ENCODE results near the gene METAP1D.

METAP1D gene

GRCh38 chr2:172093416-172094293 lies 93.9 kb downstream of the METAP1D start:
- DNase-seq, result peak; percentile 43

- DNase-seq, result no peak
Measured at GRCh38 chr2:172094294-172095145, 94.8 kb downstream of the METAP1D start.

- peak; percentile 74 for DNase-seq
Measured at GRCh38 chr2:172095146-172095904, 95.6 kb downstream of the METAP1D start.

GRCh38 chr2:172095905-172096625 lies 96.3 kb downstream of the METAP1D start:
- DNase-seq, result peak; percentile 56

- DNase-seq, result peak; percentile 62
Measured at GRCh38 chr2:172096626-172097547, 97.1 kb downstream of the METAP1D start.

GRCh38 chr2:172097557-172098131 lies 97.9 kb downstream of the METAP1D start:
- no peak for DNase-seq

GRCh38 chr2:172098287-172098649 lies 98.5 kb downstream of the METAP1D start:
- DNase-seq, result no peak

- peak; percentile 67 for DNase-seq
Measured at GRCh38 chr2:172098650-172099471, 99.1 kb downstream of the METAP1D start.

- no peak for DNase-seq
Measured at GRCh38 chr2:172099472-172100079, 99.8 kb downstream of the METAP1D start.

- DNase-seq, result no peak
Measured at GRCh38 chr2:172100080-172100934, 100.6 kb downstream of the METAP1D start.

GRCh38 chr2:172100935-172101820 lies 101.4 kb downstream of the METAP1D start:
- peak; percentile 52 for DNase-seq

GRCh38 chr2:172101821-172102390 lies 102.2 kb downstream of the METAP1D start:
- DNase-seq, result peak; percentile 50

GRCh38 chr2:172102391-172103359 lies 102.9 kb downstream of the METAP1D start, which contains the start of gene DLX2:
Gene DLX2, minus strand, starts transcription at chr2:172102900. Its CDS starts 362 bp downstream, at chr2:172102538.
- peak; percentile 87 for DNase-seq

GRCh38 chr2:172103471-172104272 lies 103.9 kb downstream of the METAP1D start:
- peak; percentile 90 for DNase-seq

All from right forelimb (tissue), 1 donor.